ENCODE data around the gene GPC6.
"Not testable (repeated sequence)": the region's sequence is repeated elsewhere in the genome, so short reads cannot be mapped to it uniquely, and the experiment has no call there.

DNA sequence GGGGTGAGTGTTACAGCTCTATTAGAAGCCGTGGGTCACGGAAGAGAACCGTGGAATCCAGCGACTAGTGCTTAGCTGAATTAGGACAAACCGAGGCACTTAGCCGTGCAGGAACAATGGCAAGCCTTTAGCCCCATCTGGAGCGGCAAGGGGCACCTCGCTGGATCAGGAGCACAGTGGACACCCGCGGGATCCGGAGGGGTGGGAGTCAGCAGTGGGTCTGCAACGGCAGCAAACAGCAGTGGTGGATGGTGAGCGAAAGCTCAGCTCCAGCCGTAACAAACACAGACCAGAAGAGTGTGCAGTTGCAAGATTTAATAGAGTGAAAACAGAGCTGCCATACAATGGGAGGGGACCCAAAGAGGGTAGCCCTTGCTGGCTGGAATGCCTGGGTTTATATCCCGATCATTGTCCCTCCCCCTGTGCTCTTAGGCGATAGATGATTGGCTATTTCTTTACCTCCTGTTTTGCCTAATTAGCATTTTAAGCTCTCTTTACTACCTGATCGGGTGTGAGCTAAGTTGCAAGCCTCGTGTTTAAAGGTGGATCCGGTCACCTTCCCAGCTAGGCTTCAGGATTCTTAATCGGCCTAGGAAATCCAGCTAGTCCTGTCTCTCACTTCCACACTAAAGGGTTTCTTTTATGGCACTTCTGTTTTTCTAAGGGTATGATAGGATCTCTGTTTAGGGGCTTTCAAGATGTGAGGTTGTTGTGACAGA, 1076.4 kb downstream of the GPC6 start:
- not testable (repeated sequence) for TF ChIP-seq SMARCA5 (IDR thresholded peaks at IDR 0.05); GABPB2 (CRISPR knock-in tag; conservative IDR thresholded peaks at IDR 0.05); ZNF436 (CRISPR knock-in tag; IDR thresholded peaks at IDR 0.05); KDM4B (IDR thresholded peaks at IDR 0.05; ENCODE audit: borderline replicate concordance in 2 of 2, low read depth in 1 of 2); TAF1 (IDR thresholded peaks at IDR 0.05; ENCODE audit: control insufficient read depth, extremely low read depth, insufficient read depth, low read length, severe bottlenecking); CTCF (IDR thresholded peaks at IDR 0.05 in 2 of 3, conservative IDR thresholded peaks at IDR 0.05 in 1 of 3; ENCODE audit: insufficient read depth in 2 of 3, low read depth in 1 of 3, low read length in 3 of 3)
- TF ChIP-seq, protein P1, sequence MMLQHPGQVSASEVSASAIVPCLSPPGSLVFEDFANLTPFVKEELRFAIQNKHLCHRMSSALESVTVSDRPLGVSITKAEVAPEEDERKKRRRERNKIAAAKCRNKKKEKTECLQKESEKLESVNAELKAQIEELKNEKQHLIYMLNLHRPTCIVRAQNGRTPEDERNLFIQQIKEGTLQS (IDR thresholded peaks at IDR 0.05), result not testable (repeated sequence)
- TF ChIP-seq, protein P1 (CRISPR knock-in tag; conservative IDR thresholded peaks at IDR 0.05), result not testable (repeated sequence)
- TF ChIP-seq, protein P2, sequence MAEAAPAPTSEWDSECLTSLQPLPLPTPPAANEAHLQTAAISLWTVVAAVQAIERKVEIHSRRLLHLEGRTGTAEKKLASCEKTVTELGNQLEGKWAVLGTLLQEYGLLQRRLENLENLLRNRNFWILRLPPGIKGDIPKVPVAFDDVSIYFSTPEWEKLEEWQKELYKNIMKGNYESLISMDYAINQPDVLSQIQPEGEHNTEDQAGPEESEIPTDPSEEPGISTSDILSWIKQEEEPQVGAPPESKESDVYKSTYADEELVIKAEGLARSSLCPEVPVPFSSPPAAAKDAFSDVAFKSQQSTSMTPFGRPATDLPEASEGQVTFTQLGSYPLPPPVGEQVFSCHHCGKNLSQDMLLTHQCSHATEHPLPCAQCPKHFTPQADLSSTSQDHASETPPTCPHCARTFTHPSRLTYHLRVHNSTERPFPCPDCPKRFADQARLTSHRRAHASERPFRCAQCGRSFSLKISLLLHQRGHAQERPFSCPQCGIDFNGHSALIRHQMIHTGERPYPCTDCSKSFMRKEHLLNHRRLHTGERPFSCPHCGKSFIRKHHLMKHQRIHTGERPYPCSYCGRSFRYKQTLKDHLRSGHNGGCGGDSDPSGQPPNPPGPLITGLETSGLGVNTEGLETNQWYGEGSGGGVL (CRISPR knock-in tag; IDR thresholded peaks at IDR 0.05), result not testable (repeated sequence)
